22Rv1 (cell line): ENCODE measurements around the gene S100A12.

Experiments used
- H3K27ac ChIP-seq: fragments of 450-650 bp; 2 replicates; pipeline ENCODE4 v1.5.1; 2017
- ZFX ChIP-seq: fragments of 450-650 bp; IDR thresholded peaks from 2 replicates; pipeline ENCODE4 v1.6.1; 2017; ENCODE audit warnings: antibody characterized with exemption, borderline replicate concordance
- TF ChIP-seq, protein P1 (sequence below): fragments of 450-650 bp; IDR thresholded peaks from 2 replicates; pipeline ENCODE4 v1.5.1; 2017; ENCODE audit warnings: mild to moderate bottlenecking

S100A12 gene

DNA sequence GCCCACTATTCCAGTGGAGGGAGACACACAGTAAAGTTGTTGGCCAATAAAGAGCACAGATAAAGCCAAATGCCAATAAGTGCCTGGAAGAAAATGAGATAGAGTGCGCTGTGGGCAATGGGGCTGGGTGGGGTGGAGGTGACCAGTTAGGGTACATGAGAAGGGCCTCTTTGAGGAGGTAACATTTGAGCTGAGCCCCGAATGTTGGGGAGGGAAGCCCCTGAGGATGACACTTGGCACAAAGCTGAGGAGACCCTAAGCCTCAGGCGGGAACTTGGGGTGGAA is 16.8 kb downstream of the S100A12 start:
- H3K27ac ChIP-seq, result no peak overlapping the region
- no peak for TF ChIP-seq ZFX
- TF ChIP-seq, protein P1, sequence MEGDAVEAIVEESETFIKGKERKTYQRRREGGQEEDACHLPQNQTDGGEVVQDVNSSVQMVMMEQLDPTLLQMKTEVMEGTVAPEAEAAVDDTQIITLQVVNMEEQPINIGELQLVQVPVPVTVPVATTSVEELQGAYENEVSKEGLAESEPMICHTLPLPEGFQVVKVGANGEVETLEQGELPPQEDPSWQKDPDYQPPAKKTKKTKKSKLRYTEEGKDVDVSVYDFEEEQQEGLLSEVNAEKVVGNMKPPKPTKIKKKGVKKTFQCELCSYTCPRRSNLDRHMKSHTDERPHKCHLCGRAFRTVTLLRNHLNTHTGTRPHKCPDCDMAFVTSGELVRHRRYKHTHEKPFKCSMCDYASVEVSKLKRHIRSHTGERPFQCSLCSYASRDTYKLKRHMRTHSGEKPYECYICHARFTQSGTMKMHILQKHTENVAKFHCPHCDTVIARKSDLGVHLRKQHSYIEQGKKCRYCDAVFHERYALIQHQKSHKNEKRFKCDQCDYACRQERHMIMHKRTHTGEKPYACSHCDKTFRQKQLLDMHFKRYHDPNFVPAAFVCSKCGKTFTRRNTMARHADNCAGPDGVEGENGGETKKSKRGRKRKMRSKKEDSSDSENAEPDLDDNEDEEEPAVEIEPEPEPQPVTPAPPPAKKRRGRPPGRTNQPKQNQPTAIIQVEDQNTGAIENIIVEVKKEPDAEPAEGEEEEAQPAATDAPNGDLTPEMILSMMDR, result no peak

DNA sequence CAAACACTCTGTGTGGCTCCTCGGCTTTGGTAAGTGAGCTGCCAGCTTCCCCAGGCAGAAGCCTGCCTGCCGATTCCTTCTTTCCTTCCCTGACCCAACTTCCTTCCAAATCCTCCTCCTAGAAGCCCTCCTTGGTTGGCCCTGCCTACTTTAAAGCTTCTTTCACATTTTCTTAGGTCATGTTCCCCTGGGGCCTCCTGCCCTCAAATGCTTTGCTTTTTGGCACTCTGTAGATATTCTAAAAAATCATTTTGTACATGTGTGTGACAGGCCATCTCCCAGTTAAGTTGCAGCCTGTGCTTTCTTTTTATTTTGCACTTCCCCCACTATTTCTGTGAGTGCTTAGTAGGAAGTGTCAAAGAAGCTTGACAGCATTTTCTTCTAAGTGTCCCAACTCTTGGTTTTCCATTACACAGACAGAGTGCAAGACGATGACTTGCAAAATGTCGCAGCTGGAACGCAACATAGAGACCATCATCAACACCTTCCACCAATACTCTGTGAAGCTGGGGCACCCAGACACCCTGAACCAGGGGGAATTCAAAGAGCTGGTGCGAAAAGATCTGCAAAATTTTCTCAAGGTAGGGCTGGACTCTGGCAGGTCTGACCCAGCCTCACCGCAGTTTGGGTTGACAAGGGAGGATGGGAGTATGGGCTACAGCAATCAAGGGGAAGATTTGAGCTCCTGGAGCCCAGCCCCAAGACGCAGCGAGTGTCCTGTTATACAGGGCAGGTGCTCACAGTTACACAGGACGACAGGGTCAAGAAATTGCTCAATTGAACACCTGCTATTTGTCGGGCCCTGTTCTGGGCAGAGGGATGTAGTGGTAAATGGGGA is 17.3 kb downstream of the S100A12 start, which contains the start of gene S100A9:
Gene S100A9 (plus strand): TSS at position 2 of the 838 bp plus-strand sequence. CDS start 430 bp downstream, at position 432.
- H3K27ac ChIP-seq, result no peak within 1 kb of the TSS
- TF ChIP-seq ZFX, result no peak
- TF ChIP-seq, protein P1, result no peak

DNA sequence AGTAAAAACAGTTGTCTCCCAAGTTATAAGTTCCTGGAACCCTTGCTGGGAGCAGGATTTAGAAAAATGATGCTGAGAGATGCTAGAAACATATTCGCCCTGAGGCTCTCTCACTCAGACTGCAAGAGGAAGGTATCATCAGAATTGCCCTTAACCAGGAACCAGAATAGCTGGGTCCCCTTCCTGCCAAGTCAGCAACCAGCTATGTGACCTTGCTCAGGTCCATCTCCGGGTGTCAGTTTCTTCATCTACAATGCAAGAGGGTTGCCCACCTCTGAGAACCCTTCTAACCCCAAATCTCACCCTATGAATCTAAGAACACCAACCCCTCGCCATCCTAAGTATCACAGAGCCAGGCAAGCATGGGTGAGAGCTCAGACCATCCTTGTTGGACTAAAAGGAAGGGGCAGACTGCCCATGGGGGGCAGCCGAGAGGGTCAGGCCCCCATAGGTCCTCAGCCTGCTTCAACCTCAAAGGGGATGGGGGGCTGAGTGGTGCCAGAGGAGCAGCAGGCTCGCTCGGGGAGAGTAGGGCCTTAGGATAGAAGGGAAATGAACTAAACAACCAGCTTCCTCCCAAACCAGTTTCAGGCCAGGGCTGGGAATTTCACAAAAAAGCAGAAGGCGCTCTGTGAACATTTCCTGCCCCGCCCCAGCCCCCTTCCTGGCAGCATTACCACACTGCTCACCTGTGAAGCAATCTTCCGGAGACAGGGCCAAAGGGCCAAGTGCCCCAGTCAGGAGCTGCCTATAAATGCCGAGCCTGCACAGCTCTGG is 18.2 kb downstream of the S100A12 start:
- TF ChIP-seq, protein P1, result no peak
- no peak for TF ChIP-seq ZFX
- no peak overlapping the region for H3K27ac ChIP-seq

GRCh38 chr1:153356392-153357075 is 18.9 kb downstream of the S100A12 start:
- no peak overlapping the region for H3K27ac ChIP-seq
- no peak for TF ChIP-seq ZFX
- TF ChIP-seq, protein P1, result no peak

DNA sequence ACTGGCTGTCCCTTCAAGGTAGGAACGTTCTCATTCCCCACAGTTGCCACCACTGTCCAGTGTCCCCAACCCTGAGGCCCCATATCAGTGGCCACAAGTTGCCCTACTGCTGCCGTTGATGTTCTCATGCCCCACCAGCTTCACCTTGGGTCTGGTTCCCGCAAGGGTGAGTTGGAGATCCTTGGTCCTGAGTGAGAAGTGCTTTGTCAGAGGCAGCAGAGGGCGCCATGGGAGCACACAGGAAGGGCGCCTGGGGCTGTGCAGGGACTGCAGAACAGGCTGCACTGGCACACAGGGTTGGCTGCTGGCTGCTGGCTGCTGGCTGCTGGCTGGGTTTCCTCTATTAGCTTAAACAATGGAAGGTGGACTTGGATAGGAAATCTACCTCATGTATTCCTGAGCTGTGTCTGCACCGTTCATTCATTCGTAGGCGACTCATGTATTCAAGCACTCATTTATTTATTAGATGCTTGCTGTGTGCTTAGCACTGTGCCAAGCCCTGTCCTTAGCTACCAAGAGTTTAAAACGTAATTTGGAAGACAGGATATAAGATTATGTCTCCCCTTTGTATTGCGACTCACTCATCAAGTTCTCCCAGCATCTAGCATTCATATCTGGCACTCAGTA is 19.9 kb downstream of the S100A12 start:
- no peak overlapping the region for H3K27ac ChIP-seq
- no peak for TF ChIP-seq ZFX
- TF ChIP-seq, protein P1, result peak; percentile 84

DNA sequence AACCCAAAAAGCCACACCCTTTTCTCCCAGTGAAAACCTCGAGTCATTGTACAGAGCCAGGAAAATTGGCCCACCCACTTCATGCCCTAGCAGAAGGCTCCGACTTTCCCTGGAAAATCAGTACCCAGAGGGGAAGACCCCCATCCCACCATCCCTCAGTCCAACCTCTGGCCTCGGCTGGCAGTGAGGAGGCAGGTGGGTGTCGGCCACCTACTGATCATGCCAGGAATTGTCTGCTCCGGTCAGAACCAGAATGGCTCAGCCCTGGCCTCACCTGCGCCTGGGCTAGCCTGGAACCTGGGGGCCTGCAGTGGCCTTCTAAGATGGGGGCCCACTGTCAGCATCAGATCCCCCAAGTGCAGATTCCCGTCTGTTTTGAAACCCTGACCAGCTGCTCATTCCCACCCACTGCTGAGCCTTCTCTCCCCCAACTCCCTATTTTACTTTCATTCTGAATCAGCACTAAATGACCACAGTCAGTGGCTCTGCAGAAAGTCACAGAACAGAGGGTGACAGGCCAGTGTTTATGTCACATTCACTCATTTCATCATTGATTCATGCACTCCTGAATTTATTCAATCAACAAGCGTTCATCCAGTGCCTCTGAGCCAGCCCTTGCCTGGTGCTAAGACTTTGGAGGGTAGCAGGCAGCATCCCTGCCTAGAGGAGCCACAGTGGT is 20.8 kb downstream of the S100A12 start:
- TF ChIP-seq ZFX, result no peak
- TF ChIP-seq, protein P1, result no peak
- H3K27ac ChIP-seq, result no peak overlapping the region
